NCI-H146 treated with DMSO at 0.1 percent for 48 hours (cell line): Measurements from ENCODE around the gene NPR3.
"Not testable (repeated sequence)": the region's sequence is repeated elsewhere in the genome, so short reads cannot be mapped to it uniquely, and the experiment has no call there.

Source experiments
- DNase-seq: peaks from one replicate; lab custom pipeline; 2025; ENCODE audit not compliant: unreplicated experiment; lab: John Stamatoyannopoulos, UW

The NPR3 gene

DNA sequence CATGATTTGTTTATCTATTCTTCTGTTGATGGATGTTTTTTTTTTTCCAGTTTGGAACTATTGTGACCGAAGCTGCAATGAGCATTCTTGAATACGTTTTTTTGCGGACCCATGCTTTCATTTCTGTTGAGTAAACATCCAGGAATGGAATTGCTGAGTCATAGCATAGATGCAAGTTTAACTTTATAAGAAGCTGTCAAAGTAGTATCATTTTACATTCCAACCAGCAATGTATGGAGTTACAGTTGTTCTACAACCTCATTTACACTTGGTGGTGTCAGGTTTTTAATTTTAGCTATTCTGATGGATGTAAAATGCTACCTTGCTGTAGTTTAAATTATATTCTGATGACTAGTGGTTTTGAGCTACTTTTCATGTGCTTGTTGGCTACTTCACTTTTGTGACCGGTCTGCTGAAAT lies 49.0 kb downstream of the NPR3 start:
- DNase-seq, result no peak

DNA sequence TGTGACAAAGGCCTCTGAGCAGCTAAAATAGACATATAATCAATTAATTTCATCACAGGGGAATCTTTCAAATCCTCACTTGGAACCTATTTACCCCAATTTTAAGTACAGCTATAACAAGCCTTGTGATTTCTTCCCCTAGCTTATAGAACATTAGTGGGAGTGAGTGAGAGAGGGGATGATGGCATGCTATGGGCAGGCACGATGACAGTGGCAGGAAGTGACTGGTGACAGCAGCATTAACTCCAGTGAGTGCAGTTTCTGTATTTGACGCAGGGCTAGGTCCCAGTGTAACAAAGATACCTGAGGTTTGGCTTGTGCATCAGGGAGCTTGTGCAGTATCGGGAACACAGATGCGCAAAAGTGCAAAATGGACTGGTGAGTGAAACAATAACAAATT lies 54.1 kb downstream of the NPR3 start:
- DNase-seq, result no peak

DNA sequence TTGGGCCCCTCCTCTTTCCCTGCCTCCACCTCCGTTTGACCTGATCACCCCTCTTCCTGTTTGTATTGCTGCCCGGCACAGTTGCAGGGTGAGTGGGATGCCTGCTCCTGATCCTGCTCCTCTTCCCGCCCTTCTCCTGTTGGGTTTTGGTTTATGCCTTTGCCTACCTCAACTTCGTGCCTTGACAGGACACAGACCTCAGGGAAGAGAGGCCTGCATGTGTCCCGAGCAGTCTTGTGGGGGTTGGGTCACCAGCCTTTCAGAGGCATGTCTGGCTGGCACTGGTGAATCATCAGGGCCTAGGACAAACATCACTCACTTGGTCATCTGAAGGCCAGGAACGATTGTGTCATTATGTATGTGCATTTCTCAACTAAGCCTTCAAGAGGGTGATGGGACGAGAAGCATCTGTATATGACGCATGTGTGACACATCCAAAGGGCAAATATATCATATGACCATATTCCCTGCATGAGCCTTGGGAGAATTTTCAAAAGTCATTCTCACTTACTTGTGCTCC lies 56.9 kb downstream of the NPR3 start:
- DNase-seq, result no peak

DNA sequence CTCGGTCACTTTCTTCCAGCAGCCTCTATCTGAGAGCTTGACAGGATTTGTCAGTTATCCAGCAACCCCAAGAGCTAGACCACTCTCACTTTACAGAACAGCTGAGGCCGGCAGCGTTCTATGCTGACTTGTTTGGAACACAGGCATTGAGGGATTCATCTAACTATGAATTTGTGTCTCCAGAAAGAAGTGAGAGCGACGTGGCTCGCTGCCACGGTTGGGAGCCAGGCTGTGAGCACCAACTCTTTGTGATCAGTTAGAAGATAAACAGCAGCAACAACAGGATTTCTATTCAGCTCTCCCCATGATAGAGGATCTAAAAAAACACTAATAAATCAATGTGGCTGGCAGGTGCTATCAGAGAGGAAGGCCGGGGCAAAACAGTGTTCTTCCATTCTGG lies 58.6 kb downstream of the NPR3 start:
- DNase-seq, result no peak

DNA sequence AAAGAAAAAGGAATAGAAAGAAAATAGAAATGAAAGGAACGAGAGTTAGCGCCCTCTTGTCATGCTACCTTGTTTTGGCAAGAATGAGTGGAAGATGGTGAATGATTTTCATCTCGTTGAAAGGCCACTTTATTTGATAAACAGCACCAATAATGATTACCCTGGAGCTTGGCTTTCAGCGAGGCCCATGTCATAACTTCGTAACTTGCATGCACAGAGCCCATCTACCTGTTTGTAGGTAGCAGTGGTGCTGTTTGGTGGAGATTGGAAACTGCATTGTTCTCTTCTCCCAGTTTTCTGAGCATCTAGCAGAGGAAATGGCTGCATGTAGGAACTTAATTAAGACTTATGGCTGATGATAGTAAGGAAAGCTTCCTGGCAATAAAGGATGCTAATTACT lies 59.3 kb downstream of the NPR3 start:
- no peak for DNase-seq

DNA sequence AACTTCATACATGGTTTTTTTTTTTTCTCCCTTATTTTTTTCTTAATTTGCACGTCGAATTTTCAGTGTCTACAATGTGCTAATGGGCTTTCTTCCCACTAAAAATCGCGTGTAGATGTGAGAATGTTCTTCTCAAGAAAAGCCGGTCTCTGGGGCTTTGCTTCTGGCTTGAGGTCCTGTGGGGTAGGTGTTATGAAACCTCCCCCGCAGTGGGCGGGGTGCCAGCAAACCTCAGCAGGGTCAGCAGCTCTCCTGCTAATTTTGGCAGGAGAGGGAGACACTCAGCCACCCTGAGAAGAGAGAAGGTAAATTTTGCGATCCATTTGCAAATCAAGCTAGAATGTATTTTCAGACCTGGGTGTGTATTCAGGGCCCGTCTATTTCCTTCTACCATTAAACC lies 59.9 kb downstream of the NPR3 start:
- DNase-seq, result no peak

DNA sequence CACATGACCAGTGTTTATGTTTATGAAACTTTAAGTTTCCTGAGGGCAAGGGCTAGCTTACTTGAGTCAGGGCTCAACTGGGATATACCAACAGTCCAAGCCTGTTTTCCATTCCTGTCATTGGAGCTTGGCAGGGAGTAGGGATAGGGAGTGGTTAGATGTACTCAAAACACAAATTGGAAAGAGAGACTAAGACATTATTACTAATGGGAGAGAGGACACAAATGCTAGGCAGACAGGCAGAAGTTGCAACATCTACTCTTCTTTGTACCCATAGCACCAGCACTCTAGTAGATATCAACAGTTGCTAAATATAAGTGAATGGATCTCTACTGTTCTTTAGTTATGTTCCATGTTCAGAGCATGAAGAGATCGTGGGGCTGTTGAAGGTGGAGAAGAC lies 62.8 kb downstream of the NPR3 start:
- no peak for DNase-seq

DNA sequence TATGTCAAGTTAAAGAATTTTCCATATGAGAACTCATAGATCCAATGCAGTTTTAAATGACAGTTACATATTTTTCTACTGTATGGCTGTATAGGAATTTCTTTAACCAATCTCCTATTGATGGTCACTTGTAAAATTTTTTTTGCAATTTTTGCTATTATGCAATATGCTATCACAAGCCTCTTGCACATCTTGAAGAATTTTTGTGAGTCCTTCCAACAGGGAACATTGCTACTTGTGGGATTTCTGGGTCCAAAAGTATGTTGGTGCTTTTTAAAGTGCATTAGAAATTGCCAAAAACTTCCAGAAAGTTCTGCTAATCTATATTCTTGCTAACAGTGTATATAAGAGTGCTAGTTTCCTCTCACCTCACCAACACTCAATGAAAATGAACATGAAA lies 65.1 kb downstream of the NPR3 start:
- no peak for DNase-seq

DNA sequence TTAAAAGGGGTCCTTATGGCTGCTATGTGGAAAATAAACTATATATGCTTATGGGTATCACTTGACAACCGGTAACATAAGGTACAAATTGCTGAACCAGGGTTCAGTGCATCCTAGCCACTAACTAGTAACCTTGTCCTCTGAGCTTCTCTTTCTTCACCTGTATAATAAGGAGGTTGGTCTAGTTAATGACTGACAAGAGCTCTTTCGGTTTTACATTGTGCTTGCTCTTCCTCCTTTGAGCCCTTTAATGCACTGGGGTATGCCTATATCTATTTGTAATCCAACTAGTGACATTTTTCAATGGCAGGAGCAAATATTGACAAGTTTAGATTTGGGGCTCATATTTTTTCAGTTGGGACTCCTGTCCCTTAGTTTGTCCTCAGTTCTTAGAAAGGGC lies 66.1 kb downstream of the NPR3 start:
- no peak for DNase-seq

DNA sequence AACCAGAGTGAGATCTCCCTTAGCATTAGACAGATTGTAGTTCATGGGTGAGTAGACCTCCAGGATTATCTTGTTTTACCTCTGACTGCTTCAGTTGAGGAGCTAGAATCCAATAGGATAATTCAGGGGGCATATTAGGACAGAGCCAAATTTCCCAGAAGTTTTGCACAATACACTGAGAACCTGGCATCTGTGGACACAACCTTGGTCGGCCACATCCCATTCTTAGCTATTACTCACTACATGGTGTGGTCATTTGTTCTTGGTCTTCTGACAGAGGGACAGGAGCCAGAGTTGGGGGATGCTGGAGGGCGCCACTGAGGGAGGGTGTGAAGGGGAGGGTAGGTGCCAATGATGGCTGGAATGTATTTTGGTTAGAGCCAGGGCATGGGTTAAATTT lies 66.6 kb downstream of the NPR3 start:
- DNase-seq, result no peak

DNA sequence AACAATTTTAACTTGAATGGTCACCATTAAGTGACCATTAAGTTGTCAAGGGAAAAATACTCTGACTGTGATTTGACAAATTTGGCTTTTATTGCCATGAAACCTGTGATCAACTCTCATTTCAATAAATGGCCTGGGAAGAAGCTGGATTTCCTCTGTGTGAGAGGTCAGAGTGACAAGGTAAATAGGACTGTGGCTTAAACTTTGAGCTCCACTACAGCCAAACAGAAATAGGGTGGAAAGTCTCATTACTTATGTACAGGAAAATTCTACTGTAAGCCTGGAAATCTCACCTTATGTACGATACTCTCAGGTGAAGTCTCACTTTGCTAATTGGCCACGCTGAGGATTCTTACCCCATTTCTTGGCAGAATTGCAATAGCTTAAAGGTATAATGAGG lies 67.3 kb downstream of the NPR3 start:
- DNase-seq, result no peak

DNA sequence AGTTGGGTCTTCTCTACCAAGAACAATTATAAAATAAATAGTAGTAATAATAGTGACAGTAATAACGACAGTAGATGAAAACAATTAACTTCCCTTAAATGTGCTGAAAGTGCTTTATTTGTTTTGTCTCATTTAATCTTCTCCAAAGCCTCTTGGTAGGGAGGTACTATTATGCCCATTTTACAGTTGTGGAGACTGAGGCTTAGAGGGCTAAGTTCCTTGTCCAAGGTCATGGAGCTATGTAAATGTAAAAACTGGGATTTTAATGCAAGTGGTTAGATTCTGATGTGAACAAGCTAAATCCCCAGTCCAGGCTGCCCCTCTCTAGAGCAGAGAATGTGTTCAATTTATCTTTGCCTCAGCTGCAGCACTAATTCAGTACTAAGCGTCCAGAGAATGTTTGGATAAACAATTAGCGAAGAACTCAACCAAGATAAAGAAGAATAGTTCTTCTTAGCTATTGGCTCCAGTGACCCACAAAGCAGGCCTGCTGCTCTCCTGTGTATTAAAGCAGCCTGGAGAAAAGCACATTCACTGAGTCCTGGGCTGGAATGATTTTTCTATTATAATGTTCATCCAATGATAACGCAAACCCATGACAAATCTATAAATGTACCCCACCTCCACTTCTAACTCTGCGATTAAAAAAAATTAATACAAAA lies 68.8 kb downstream of the NPR3 start:
- no peak for DNase-seq

DNA sequence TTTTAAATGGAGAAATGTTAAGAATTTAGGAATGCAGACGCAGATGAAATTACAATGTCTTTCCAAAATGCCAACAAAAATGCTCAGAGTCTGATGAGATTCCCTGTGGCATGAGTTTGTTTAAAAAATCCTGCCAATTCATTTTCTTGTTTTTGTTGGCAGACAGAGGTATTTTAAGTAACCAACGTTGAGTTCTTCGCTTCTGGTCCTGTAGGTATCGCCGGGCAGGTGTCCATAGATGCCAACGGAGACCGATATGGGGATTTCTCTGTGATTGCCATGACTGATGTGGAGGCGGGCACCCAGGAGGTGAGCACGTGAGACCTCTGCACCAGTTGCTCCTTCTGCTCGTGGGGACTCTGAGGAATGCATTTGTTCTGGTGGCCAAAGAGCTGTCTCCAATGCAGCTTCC lies 69.4 kb downstream of the NPR3 start:
- DNase-seq, result no peak

DNA sequence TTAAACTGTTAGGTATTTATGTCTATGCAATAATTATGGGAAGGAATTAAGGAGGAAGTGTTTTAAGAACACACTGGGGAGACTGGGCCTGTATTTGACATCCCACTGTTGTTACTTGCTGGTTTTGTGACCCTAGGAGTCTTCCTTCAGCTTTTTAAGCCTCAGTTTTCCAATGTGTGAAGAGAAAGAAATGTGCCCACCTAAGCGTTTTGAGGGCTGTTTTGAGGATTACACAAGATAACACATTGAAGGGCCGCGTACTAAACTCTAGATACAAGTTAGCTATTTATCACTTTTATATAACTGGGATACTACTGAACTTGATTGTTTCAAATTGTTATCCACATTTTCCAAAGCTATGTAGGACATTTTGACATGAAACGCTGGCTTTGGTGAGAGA lies 72.5 kb downstream of the NPR3 start:
- DNase-seq, result no peak

DNA sequence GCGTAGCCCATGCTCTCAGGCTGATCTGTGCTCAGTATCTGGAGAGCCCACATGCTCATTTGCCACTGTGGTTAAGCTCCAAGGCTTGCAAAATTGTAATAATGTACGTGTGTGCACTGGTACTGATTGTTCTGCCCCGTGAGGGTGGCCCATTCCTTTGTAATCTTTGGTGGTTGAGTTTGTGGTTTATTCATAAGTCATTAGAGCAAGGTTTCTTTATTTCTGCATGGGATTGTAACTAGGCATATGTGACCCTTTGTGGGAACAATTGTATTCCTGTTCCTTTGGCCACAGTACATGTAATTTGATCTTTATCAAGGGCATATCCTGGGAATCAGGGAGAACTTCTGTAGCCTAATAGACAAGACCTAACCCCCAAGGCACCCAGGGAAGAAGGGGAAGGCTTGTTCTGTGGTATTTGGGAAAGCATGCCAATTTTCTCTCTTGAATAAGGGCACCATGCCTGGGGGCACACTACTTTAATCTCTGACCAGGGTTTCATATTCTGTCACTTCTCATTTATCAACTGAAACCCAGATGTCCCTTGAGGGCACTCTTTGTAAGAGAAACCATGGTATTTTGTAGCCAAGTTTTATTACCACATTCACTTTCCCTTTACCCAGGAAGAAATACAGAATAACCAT lies 74.6 kb downstream of the NPR3 start:
- DNase-seq, result no peak

DNA sequence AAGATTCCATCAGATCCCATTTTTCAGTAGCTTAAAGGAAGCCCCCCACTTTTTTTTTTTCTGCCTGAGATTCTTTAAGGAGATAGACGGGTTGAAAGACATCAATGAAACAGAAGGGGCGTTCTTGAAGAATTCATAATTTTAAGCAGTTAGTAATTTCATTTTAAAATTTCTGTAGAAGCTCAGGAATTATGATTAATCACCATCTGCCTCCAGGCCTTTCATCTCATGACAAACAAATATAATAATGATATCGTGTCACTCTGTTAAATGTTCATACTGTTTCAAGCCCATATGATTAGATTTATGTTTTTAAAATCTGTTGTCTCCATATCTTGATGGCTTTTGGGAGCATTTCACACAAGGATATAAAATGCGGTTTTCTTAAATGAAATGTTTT lies 75.2 kb downstream of the NPR3 start:
- no peak for DNase-seq

DNA sequence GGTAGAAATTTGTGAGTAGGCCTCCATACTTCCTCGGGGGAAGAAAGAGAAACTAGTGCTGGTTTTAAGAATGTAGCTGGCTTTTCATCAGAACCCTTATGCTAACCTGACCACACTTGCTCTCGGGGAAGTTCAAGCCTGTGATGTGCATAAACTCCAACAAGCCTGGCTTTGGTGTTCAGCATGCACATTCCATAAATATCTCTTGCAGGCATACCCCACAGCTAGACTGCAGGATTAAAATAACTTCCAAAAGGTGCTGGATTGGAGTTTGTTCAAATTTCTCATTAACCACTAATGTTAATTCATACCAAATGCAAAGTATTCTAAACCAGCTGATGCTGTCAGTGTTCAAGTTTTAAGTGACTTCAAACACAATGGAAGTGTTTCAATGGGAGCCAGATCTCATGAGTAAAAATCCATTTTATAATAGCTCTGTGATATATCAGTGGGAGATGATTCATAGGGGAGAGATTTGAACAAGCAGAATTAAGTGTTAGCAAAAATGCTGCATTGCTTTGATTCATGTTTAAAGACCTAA lies 79.4 kb downstream of the NPR3 start:
- DNase-seq, result no peak

DNA sequence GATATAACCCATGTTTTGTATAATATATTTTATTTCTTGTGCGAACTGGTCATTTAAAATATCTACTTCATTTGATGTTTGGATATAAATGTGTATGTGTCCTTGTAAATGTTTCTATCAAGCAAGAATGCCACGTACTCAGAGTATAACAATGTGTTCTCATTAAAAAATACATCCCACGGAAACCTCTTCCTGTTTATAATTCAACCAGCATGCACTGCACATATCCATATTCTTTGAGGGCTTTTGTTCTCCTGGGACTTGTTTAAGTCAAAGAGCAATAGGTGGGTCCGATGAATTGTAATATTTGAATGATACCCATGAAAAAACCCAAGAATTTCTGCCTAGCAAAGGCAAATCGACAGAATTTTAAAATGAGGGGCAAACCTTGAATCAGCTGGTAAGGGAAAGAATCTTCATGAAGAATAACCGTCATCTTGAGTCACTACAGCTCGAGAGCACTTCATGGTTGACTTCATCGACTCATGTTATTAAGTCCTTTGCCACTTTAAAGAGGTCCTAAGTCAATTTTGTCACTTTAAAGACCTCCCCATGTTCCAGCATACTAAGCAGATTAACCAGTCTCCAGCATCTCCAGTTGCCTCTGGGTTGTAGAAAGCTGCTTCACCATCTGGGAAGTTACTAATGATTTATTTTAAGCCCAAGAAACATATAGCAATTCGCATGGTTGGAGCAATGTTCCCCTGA lies 80.6 kb downstream of the NPR3 start:
- no peak for DNase-seq

DNA sequence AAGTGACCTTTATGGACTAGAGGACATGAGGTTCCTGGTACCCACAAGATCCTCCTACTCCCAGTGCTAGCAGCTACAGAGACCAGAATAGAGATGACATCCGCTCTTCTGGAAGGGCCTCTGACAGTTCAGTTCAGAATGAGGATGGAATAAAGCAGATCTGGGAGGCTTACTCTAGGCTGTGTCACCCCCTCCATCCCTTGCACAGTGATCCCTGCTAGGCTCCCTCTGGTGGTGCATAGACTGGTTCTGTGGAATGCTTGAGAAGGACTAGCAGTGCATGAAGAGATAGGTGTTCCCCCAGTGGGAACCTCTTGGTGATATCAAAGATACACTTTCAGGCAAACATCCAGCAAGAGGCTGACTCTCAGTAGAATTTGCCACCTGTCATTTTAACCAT lies 83.0 kb downstream of the NPR3 start:
- no peak for DNase-seq

DNA sequence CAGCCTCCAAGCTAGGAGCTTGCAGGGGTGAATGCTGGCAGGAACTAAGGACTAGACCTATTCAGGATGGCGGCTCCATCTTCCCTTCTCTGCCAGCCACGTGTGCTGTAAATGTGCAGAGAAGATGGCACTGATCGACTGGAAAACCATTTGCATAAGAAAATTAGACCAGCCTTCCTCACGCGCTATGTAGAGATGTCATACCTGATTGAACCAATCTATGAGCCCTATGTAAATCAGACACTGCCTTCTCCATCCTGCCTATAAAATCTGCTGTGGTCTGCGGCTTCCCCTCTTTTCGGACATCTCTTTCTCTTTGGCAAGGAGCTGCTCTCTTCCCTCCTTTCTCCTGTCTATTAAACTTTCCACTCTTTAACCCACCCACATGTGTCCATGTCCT lies 91.6 kb downstream of the NPR3 start:
- DNase-seq, result no peak

DNA sequence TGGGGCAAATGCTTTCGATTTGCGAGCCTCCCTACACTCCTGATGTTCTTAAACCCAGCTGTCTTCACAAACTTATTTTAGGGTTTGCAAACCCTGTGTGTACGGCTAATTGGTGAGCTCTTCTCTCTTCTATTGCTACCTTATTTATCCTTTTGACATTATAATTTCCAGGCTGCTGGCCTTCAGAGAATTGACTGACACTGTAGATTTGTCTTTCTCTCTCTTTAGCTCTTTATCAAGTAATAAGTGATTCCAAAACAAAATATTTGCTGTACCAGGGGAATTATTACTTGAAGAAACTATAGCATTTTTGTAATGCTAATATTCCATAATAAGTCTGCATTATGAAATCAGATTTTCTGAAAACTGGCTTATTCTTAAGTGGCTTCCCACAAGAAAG lies 92.5 kb downstream of the NPR3 start:
- no peak for DNase-seq

DNA sequence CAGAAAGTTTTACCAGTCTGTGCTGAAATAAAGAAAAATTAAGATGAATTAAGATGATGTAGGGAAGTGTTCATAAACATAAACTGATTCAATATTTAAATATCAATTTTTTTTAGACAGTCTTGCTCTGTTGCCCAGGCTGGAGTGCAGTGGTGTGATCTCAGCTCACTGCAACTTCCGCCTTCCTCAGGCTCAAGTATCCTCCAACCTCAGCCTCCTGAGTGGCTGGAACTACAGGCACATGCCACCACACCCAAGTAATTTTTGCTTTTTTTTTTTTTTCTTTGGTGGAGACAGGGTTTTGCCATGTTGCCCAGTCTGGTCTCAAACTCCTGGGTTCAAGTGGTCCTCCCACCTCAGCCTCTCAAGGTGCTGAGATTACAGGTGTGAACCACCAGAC lies 94.3 kb downstream of the NPR3 start:
- DNase-seq, result not testable (repeated sequence)
